Measurements from ENCODE around the gene WDPCP.
"Not testable (repeated sequence)": the region's sequence is repeated elsewhere in the genome, so short reads cannot be mapped to it uniquely, and the experiment has no call there.

WDPCP gene

GRCh38 chr2:63300835-63301234 lies 287.4 kb downstream of the WDPCP start:
- Mint-ChIP-seq H3K27ac (no peak overlapping the region), H3K27me3 (no peaks in the 10 kb centered on the region), H3K9me3 (peaks cover 37% of the 10 kb centered on the region), H3K36me3 (no peaks in the 10 kb centered on the region), H3K4me3 (no peak overlapping the region), H3K4me1 (no peaks in the 10 kb centered on the region)
- CTCF ChIA-PET: no interaction called here
- DNase-seq: no peak

- peaks cover 17% of the 10 kb centered on the region for H3K9me3 Mint-ChIP-seq
- H3K36me3 Mint-ChIP-seq: peaks cover 1% of the 10 kb centered on the region
- no peak overlapping the region for H3K4me3 Mint-ChIP-seq
- H3K4me1 Mint-ChIP-seq: no peaks in the 10 kb centered on the region
- no peak for DNase-seq
- CTCF ChIA-PET: no interaction called here
- H3K27ac Mint-ChIP-seq: no peak overlapping the region
- no peaks in the 10 kb centered on the region for H3K27me3 Mint-ChIP-seq
Observed at GRCh38 chr2:63287956-63288355, 300.3 kb downstream of the WDPCP start.

- H3K27ac Mint-ChIP-seq, H3K4me1 Mint-ChIP-seq, H3K4me3 Mint-ChIP-seq, CTCF ChIA-PET, H3K27me3 Mint-ChIP-seq, H3K36me3 Mint-ChIP-seq, DNase-seq: not testable (repeated sequence)
- H3K9me3 Mint-ChIP-seq: peaks cover 20% of the 10 kb centered on the region
Observed at GRCh38 chr2:63286520-63286919, 301.8 kb downstream of the WDPCP start.

- no peaks in the 10 kb centered on the region for H3K27me3 Mint-ChIP-seq
- peaks cover 36% of the 10 kb centered on the region for H3K9me3 Mint-ChIP-seq
- H3K4me3 Mint-ChIP-seq: no peak overlapping the region
- no peak for DNase-seq
- H3K36me3 Mint-ChIP-seq: peaks cover 1% of the 10 kb centered on the region
- CTCF ChIA-PET: no interaction called here
- H3K4me1 Mint-ChIP-seq: no peaks in the 10 kb centered on the region
- no peak overlapping the region for H3K27ac Mint-ChIP-seq
Observed at GRCh38 chr2:63283273-63283672, 305.0 kb downstream of the WDPCP start.

- Mint-ChIP-seq H3K27ac (no peak overlapping the region), H3K36me3 (no peaks in the 10 kb centered on the region), H3K4me3 (no peak overlapping the region), H3K27me3 (no peaks in the 10 kb centered on the region), H3K9me3 (peaks cover 28% of the 10 kb centered on the region), H3K4me1 (no peaks in the 10 kb centered on the region)
- CTCF ChIA-PET: no interaction called here
- DNase-seq: no peak
Observed at GRCh38 chr2:63272560-63272959, 315.7 kb downstream of the WDPCP start.

- no peaks in the 10 kb centered on the region for H3K36me3 Mint-ChIP-seq
- H3K27me3 Mint-ChIP-seq: no peaks in the 10 kb centered on the region
- DNase-seq: no peak
- no peak overlapping the region for H3K27ac Mint-ChIP-seq
- no peak overlapping the region for H3K4me3 Mint-ChIP-seq
- no peaks in the 10 kb centered on the region for H3K4me1 Mint-ChIP-seq
- peaks cover 25% of the 10 kb centered on the region for H3K9me3 Mint-ChIP-seq
- CTCF ChIA-PET: no interaction called here
Observed at GRCh38 chr2:63270717-63271116, 317.6 kb downstream of the WDPCP start.

- Mint-ChIP-seq H3K9me3 (peaks cover 25% of the 10 kb centered on the region), H3K4me1 (no peaks in the 10 kb centered on the region), H3K36me3 (no peaks in the 10 kb centered on the region), H3K27ac (no peak overlapping the region), H3K4me3 (no peak overlapping the region), H3K27me3 (no peaks in the 10 kb centered on the region)
- CTCF ChIA-PET: no interaction called here
- no peak for DNase-seq
Observed at GRCh38 chr2:63268946-63269345, 319.3 kb downstream of the WDPCP start.

- CTCF ChIA-PET: interaction anchor here (0.5 kb wide), 1 partner anchor 21 kb away, joined by 4 read pairs; no protein-coding TSS in a partner anchor
- Mint-ChIP-seq H3K27me3 (no peaks in the 10 kb centered on the region), H3K36me3 (no peaks in the 10 kb centered on the region), H3K4me3 (no peak overlapping the region), H3K27ac (no peak overlapping the region), H3K4me1 (peaks cover 3% of the 10 kb centered on the region), H3K9me3 (peaks cover 4% of the 10 kb centered on the region)
- no peak for DNase-seq
Observed at GRCh38 chr2:63261137-63261621, 327.1 kb downstream of the WDPCP start.

GRCh38 chr2:63257473-63257872 lies 330.8 kb downstream of the WDPCP start:
- no peak overlapping the region for H3K4me3 Mint-ChIP-seq

GRCh38 chr2:63249161-63249560 lies 339.1 kb downstream of the WDPCP start:
- H3K36me3 Mint-ChIP-seq: no peaks in the 10 kb centered on the region
- CTCF ChIA-PET: no interaction called here
- H3K4me1 Mint-ChIP-seq: peaks cover 5% of the 10 kb centered on the region
- no peak for DNase-seq
- H3K4me3 Mint-ChIP-seq: no peak overlapping the region
- no peaks in the 10 kb centered on the region for H3K27me3 Mint-ChIP-seq
- H3K27ac Mint-ChIP-seq: no peak overlapping the region
- H3K9me3 Mint-ChIP-seq: peaks cover 6% of the 10 kb centered on the region

More at GRCh38 chr2:63257473-63257872, 330.8 kb downstream of the WDPCP start:
- Mint-ChIP-seq H3K36me3 (no peaks in the 10 kb centered on the region), H3K4me1 (peaks cover 3% of the 10 kb centered on the region), H3K27ac (no peak overlapping the region), H3K27me3 (no peaks in the 10 kb centered on the region), H3K9me3 (no peaks in the 10 kb centered on the region)
- CTCF ChIA-PET: no interaction called here
- no peak for DNase-seq

GRCh38 chr2:63242747-63243146 lies 345.5 kb downstream of the WDPCP start:
- DNase-seq: no peak
- Mint-ChIP-seq H3K9me3 (no peaks in the 10 kb centered on the region), H3K27me3 (no peaks in the 10 kb centered on the region), H3K4me1 (no peaks in the 10 kb centered on the region), H3K4me3 (no peak overlapping the region), H3K36me3 (no peaks in the 10 kb centered on the region), H3K27ac (no peak overlapping the region)
- CTCF ChIA-PET: no interaction called here

GRCh38 chr2:63225964-63226686 lies 362.2 kb downstream of the WDPCP start:
- DNase-seq: no peak
- Mint-ChIP-seq H3K36me3 (no peaks in the 10 kb centered on the region), H3K27me3 (no peaks in the 10 kb centered on the region), H3K4me1 (no peaks in the 10 kb centered on the region), H3K4me3 (no peak overlapping the region), H3K27ac (no peak overlapping the region), H3K9me3 (peaks cover 2% of the 10 kb centered on the region)
- CTCF ChIA-PET: interaction anchor here (1.0 kb wide), 1 partner anchor 16 kb away, joined by 3 read pairs; no protein-coding TSS in a partner anchor

- DNase-seq: no peak
- Mint-ChIP-seq H3K27ac (no peak overlapping the region), H3K36me3 (no peaks in the 10 kb centered on the region), H3K4me3 (no peak overlapping the region), H3K4me1 (no peaks in the 10 kb centered on the region), H3K9me3 (peaks cover 2% of the 10 kb centered on the region), H3K27me3 (no peaks in the 10 kb centered on the region)
- CTCF ChIA-PET: no interaction called here
Observed at GRCh38 chr2:63218800-63219526, 369.3 kb downstream of the WDPCP start.

GRCh38 chr2:63195310-63195709 lies 393.0 kb downstream of the WDPCP start:
- H3K9me3 Mint-ChIP-seq: no peaks in the 10 kb centered on the region
- H3K36me3 Mint-ChIP-seq: no peaks in the 10 kb centered on the region
- CTCF ChIA-PET: no interaction called here
- H3K27me3 Mint-ChIP-seq: no peaks in the 10 kb centered on the region
- no peaks in the 10 kb centered on the region for H3K4me1 Mint-ChIP-seq
- H3K27ac Mint-ChIP-seq: no peak overlapping the region
- H3K4me3 Mint-ChIP-seq: no peak overlapping the region
- DNase-seq: no peak

- Mint-ChIP-seq H3K4me3 (no peak overlapping the region), H3K4me1 (no peaks in the 10 kb centered on the region), H3K36me3 (peaks cover 1% of the 10 kb centered on the region), H3K9me3 (peaks cover 2% of the 10 kb centered on the region), H3K27me3 (no peaks in the 10 kb centered on the region), H3K27ac (no peak overlapping the region)
- DNase-seq: no peak
- CTCF ChIA-PET: no interaction called here
Observed at GRCh38 chr2:63194175-63194574, 394.1 kb downstream of the WDPCP start.
